B cell (primary cell): ENCODE results near the gene BARHL1. TPM values are rescaled to one million over a fixed set of nuclear protein-coding genes. Genes with fewer than 3 reads are reported as not detected.

Source experiments
- ATAC-seq: fragments of 200-7000 bp; cut with Tn5 transposase; one replicate; pipeline ENCODE4 v1.10.0; 2021; ENCODE audit warnings: low read depth, mild to moderate bottlenecking, moderate number of reproducible peaks, moderate library complexity
- CTCF ChIA-PET: fragments of 350-600 bp; sonication (Branson Sonifier 250); formaldehyde crosslinking; loops from one replicate; lab custom pipeline; 2021; ENCODE audit warnings: antibody characterized with exemption, inconsistent platforms; lab: Charles Lee
- POLR2A ChIA-PET: fragments of 350-600 bp; sonication (Branson Sonifier 250); formaldehyde crosslinking; loops from one replicate; lab custom pipeline; 2021; ENCODE audit warnings: antibody characterized with exemption; lab: Charles Lee
- DNase-seq: peaks from one replicate; pipeline ENCODE4 v3.0.0; 2013
- H2AFZ ChIP-seq: 2 replicates; pipeline ENCODE4 v1.6.1; 2012; ENCODE audit warnings: mild to moderate bottlenecking, low read depth, low read length; ENCODE audit not compliant: insufficient read depth, poor library complexity, severe bottlenecking
- H3K27ac ChIP-seq, 2 donors: 1 replicate in 1 of 2; 2 replicates in 1 of 2; pipeline ENCODE4 v1.5.1; 2012 to 2013; ENCODE audit warnings: low read length in 2 of 2, mild to moderate bottlenecking in 2 of 2, moderate library complexity in 1 of 2
- H3K27me3 ChIP-seq, 4 experiments: fragments of 200-600 bp in 1 of 4; sonication (generic) in 1 of 4; replicated peaks in 1 of 4; 1 replicate in 2 of 4; 2 replicates in 2 of 4; pipeline versions ENCODE4 v1.6.1 to v1.7.0; 2013 to 2016; ENCODE audit warnings: low read length in 3 of 4, mild to moderate bottlenecking in 2 of 4, mixed read lengths in 1 of 4, moderate library complexity in 1 of 4; ENCODE audit not compliant: insufficient read depth in 4 of 4, control insufficient read depth in 3 of 4; ENCODE audit errors: control extremely low read depth in 1 of 4
- H3K36me3 ChIP-seq, 2 experiments: replicated peaks in 1 of 2; 1 replicate in 1 of 2; 2 replicates in 1 of 2; pipeline versions ENCODE4 v1.6.1 to v1.7.1; 2013; ENCODE audit warnings: low read length in 1 of 2; ENCODE audit not compliant: insufficient read depth in 2 of 2, control insufficient read depth in 1 of 2; ENCODE audit errors: control extremely low read depth in 1 of 2, extremely low read depth in 1 of 2
- H3K4me1 ChIP-seq, 2 donors: fragments of 200-600 bp in 1 of 2; sonication (generic) in 1 of 2; 1 replicate in 1 of 2; 2 replicates in 1 of 2; pipeline versions ENCODE4 v1.5.1 to v1.6.1; 2013 to 2017; ENCODE audit warnings: low read length in 2 of 2; ENCODE audit not compliant: control insufficient read depth in 2 of 2, insufficient read depth in 2 of 2
- H3K4me2 ChIP-seq: replicated peaks from 2 replicates; pipeline ENCODE3; 2012; ENCODE audit warnings: mild to moderate bottlenecking, low read depth, low read length; ENCODE audit not compliant: poor library complexity, severe bottlenecking
- H3K4me3 ChIP-seq, 5 experiments: fragments of 200-600 bp in 1 of 5; sonication (generic) in 1 of 5; 1 replicate in 3 of 5; 2 replicates in 2 of 5; pipeline versions ENCODE4 v1.5.1 to v1.7.0; 2011 to 2016; ENCODE audit warnings: low read length in 4 of 5, mild to moderate bottlenecking in 4 of 5, low read depth in 2 of 5, control low read depth in 1 of 5, moderate library complexity in 1 of 5; ENCODE audit not compliant: insufficient read depth in 1 of 5; ENCODE audit errors: control extremely low read depth in 1 of 5, extremely low read depth in 1 of 5
- H3K79me2 ChIP-seq: fragments of 200-600 bp; sonication (generic); one replicate; pipeline ENCODE4 v1.6.0; 2016; ENCODE audit warnings: low read length; ENCODE audit not compliant: control insufficient read depth, insufficient read depth
- H3K9ac ChIP-seq: fragments of 200-600 bp; sonication (generic); 2 replicates; pipeline ENCODE4 v1.6.1; 2017; ENCODE audit warnings: mild to moderate bottlenecking, low read length, moderate library complexity
- H3K9me3 ChIP-seq, 3 donors: one replicate each; pipeline versions ENCODE4 v1.6.1 to v1.7.1; 2013; ENCODE audit warnings: low read length in 2 of 3; ENCODE audit not compliant: control insufficient read depth in 2 of 3, insufficient read depth in 1 of 3; ENCODE audit errors: control extremely low read depth in 1 of 3
- H4K20me1 ChIP-seq: 2 replicates; pipeline ENCODE4 v1.6.0; 2012; ENCODE audit warnings: mild to moderate bottlenecking, low read length; ENCODE audit not compliant: insufficient read depth, control insufficient read depth, poor library complexity, severe bottlenecking
- H3K27ac Mint-ChIP-seq: one replicate; pipeline ENCODE4 v1.8.0; 2021; ENCODE audit warnings: mixed read lengths
- H3K27me3 Mint-ChIP-seq: one replicate; pipeline ENCODE4 v1.8.0; 2021; ENCODE audit warnings: mixed read lengths
- H3K4me1 Mint-ChIP-seq: one replicate; pipeline ENCODE4 v1.8.0; 2021; ENCODE audit warnings: mixed read lengths
- H3K4me3 Mint-ChIP-seq: one replicate; pipeline ENCODE4 v1.8.0; 2021; ENCODE audit warnings: mixed read lengths
- H3K9me3 Mint-ChIP-seq: one replicate; pipeline ENCODE4 v1.8.0; 2022; ENCODE audit warnings: mixed read lengths; ENCODE audit not compliant: insufficient read depth
- CTCF ChIP-seq: fragments of 200-600 bp; IDR thresholded peaks from one replicate; pipeline ENCODE4 v1.8.0; 2022; ENCODE audit warnings: antibody characterized with exemption, mild to moderate bottlenecking
- EZH2 ChIP-seq: IDR thresholded peaks from 2 replicates; pipeline ENCODE4 v1.6.1; 2012; ENCODE audit warnings: borderline replicate concordance, low read depth, mild to moderate bottlenecking, moderate library complexity, low read length; ENCODE audit not compliant: insufficient read depth, poor library complexity, severe bottlenecking
- WGBS: methylation state at CpG from one replicate; pipeline ENCODE4 v1.1.5; 2013; ENCODE audit warnings: missing lambda C conversion rate; ENCODE audit not compliant: insufficient coverage; 5-methylcytosine and 5-hydroxymethylcytosine counted together
- intact Hi-C: fragments of 100-400 bp; cut with micrococcal nuclease; formaldehyde crosslinking; loops from one replicate; pipeline ENCODE4 v1.10.0; 2022
- polyA plus RNA-seq: library from polyadenylated mRNA; depleted of rRNA; stranded (reverse); fragments of >200 nt; gene quantifications from 2 replicates; pipeline ENCODE4 v1.2.3, GENCODE V29; 2012
- total RNA-seq, 2 donors: library from RNA; stranded (reverse); fragments of 120-200 nt in 1 of 2; gene quantifications; 1 replicate in 1 of 2; 2 replicates in 1 of 2; pipeline versions ENCODE4 v1.2.3 to v1.2.4, GENCODE V29; 2013 to 2022

The BARHL1 gene
- total and polyA plus RNA-seq, 2 donors (not counting 1 experiment from before 2014, with no cell fraction given): not detected

GRCh38 chr9:132548751-132549640 lies 33.4 kb upstream of the BARHL1 start:
- Histone ChIP-seq H3K27ac (no peak overlapping the region), H4K20me1 (no peaks in the 10 kb centered on the region), H3K36me3 (no peaks in the 10 kb centered on the region), H3K27me3 (peaks cover 0 to 19% (median 0%) of the 10 kb centered on the region in 4 experiments), H3K79me2 (no peaks in the 10 kb centered on the region), H3K9me3 (peaks cover 0 to 5% (median 0%) of the 10 kb centered on the region in 3 donors), H3K4me2 (no peak overlapping the region), H3K4me3 (no peak overlapping the region), H2AFZ (no peak overlapping the region), H3K9ac (no peak overlapping the region), H3K4me1 (peaks cover 3 to 8% of the 10 kb centered on the region in 2 donors)
- Mint-ChIP-seq H3K4me3 (no peak overlapping the region), H3K27me3 (peaks cover 16% of the 10 kb centered on the region), H3K4me1 (peaks cover 5% of the 10 kb centered on the region), H3K27ac (no peak overlapping the region), H3K9me3 (no peaks in the 10 kb centered on the region)
- DNase-seq: no peak
- POLR2A ChIA-PET: no interaction called here
- intact Hi-C loops: no loop called here
- TF ChIP-seq EZH2 (no peak), CTCF (no peak)
- WGBS: 74% methylated on average over 12 of the region's 17 CpGs
- CTCF ChIA-PET: interaction anchor here (1.3 kb wide), 1 partner anchor 12 kb away, joined by 3 read pairs; no protein-coding TSS in a partner anchor
- no peak for ATAC-seq

- ATAC-seq (no peak), DNase-seq (no peak)
- peaks cover 0 to 5% (median 0%) of the 10 kb centered on the region in 3 donors for H3K9me3 ChIP-seq
- no peak overlapping the region for H3K9ac ChIP-seq
- WGBS: 92% methylated on average over 9 of the region's 13 CpGs
- no peak overlapping the region for H2AFZ ChIP-seq
- H3K4me3 Mint-ChIP-seq: no peak overlapping the region
- peaks cover 3% of the 10 kb centered on the region for H3K4me1 Mint-ChIP-seq
- no peak overlapping the region for H3K27ac ChIP-seq
- H3K36me3 ChIP-seq: no peaks in the 10 kb centered on the region
- no peak overlapping the region for H3K27ac Mint-ChIP-seq
- no peak overlapping the region for H3K4me3 ChIP-seq
- no peaks in the 10 kb centered on the region for H4K20me1 ChIP-seq
- TF ChIP-seq CTCF (no peak), EZH2 (no peak)
- H3K9me3 Mint-ChIP-seq: no peaks in the 10 kb centered on the region
- ChIA-PET POLR2A (no interaction called here), CTCF (no interaction called here)
- intact Hi-C loops: no loop called here
- no peak overlapping the region for H3K4me2 ChIP-seq
- peaks cover 13% of the 10 kb centered on the region for H3K27me3 Mint-ChIP-seq
- peaks cover 0 to 1% of the 10 kb centered on the region in 2 donors for H3K4me1 ChIP-seq
- peaks cover 0 to 6% (median 0%) of the 10 kb centered on the region in 4 experiments for H3K27me3 ChIP-seq
- H3K79me2 ChIP-seq: no peaks in the 10 kb centered on the region
Observed at GRCh38 chr9:132551556-132551955, 30.9 kb upstream of the BARHL1 start.
